GM12874 (cell line): ENCODE measurements around the gene UNC5CL.

Experiments
- CTCF ChIP-seq: IDR thresholded peaks from 2 replicates; pipeline ENCODE4 v1.5.1; 2011; ENCODE audit warnings: low read depth, mild to moderate bottlenecking, control low read depth, low read length, moderate library complexity; ENCODE audit not compliant: insufficient read depth

The UNC5CL gene

GRCh38 chr6:40988634-40989033 is 50.4 kb downstream of the UNC5CL start:
- TF ChIP-seq CTCF = no peak

GRCh38 chr6:40986921-40987819 is 51.9 kb downstream of the UNC5CL start:
- no peak for TF ChIP-seq CTCF

- no peak for TF ChIP-seq CTCF
Observed at GRCh38 chr6:40986364-40986763, 52.7 kb downstream of the UNC5CL start.

GRCh38 chr6:40983752-40984151 is 55.3 kb downstream of the UNC5CL start:
- no peak for TF ChIP-seq CTCF

GRCh38 chr6:40982917-40983316 is 56.1 kb downstream of the UNC5CL start:
- no peak for TF ChIP-seq CTCF

GRCh38 chr6:40978687-40979289 is 60.2 kb downstream of the UNC5CL start:
- TF ChIP-seq CTCF = no peak

GRCh38 chr6:40977695-40978094 is 61.3 kb downstream of the UNC5CL start:
- no peak for TF ChIP-seq CTCF
